ENCODE results near the gene GNG14. TPM values are rescaled to one million over a fixed set of nuclear protein-coding genes. Genes with fewer than 3 reads are reported as not detected.

The GNG14 gene
- total and polyA plus RNA-seq, 2 experiments from 2014 or later = not detected

DNA sequence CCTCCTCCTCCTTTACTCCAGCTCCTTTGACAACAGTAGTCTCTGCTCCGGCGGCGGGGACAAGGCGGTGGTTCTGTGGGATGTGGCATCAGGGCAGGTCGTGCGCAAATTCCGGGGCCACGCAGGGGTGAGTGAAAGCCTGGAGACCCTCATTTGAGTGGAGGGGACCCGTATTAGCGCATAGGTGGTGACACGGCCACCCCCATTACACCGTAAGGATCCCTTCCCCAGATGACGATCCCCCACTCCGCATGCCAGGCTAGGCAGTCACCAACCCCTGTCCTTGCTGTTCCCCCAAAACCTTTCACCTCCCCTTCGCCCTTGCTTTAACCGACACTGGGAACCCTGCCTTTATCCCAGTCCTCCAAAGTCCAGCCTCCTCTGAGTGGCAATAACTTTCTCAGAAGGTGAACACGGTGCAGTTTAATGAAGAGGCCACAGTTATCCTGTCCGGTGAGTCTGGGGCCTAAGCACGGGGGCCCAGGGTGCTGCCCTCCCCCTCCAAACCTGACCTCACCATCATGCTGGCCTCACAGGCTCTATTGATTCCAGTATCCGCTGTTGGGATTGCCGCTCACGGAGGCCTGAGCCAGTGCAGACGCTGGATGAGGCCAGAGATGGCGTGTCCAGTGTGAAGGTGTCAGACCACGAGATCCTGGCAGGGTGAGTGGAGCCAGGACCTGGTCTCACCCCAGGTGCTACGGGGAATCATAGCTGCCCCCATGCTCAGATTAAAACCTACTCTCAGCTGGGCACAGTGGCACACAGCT lies 17.5 kb upstream of the GNG14 start:
- peak overlapping the region; percentile 97 for H3K4me3 Mint-ChIP-seq
- Histone ChIP-seq H3K27me3 (ENCODE audit: insufficient read depth) (no peaks in the 10 kb centered on the region), H3K36me3 (ENCODE audit: insufficient read depth) (peaks cover 15% of the 10 kb centered on the region; the same call in 1 of the 2 replicates), H3K4me1 (ENCODE audit: insufficient read depth) (peaks cover 17% of the 10 kb centered on the region), H3K4me2 (peak overlapping the region; percentile 96), H3K4me3 (peak overlapping the region; percentile 98), H4K20me1 (replicated peaks; ENCODE audit: insufficient read depth) (peaks cover 3% of the 10 kb centered on the region; the same call in 1 of the 2 replicates), H3K9me2 (ENCODE audit: insufficient read depth) (no peaks in the 10 kb centered on the region), H3K27ac (ENCODE audit: low read depth) (peak overlapping the region; percentile 99), H2AFZ (peak overlapping the region; percentile 96), H3K79me2 (replicated peaks; ENCODE audit: insufficient read depth) (peaks cover 29% of the 10 kb centered on the region), H3F3A (replicated peaks; ENCODE audit: low read depth) (peaks cover 27% of the 10 kb centered on the region)
- ATAC-seq (no peak), DNase-seq (ENCODE audit: low spot score) (no peak)
- H3K27me3 Mint-ChIP-seq (ENCODE audit: insufficient read depth, low read depth, poor library complexity) = peaks cover 39% of the 10 kb centered on the region
- H3K36me3 Mint-ChIP-seq (ENCODE audit: low read depth) = peaks cover 36% of the 10 kb centered on the region
- TF ChIP-seq CREB1 (CRISPR knock-in tag; IDR thresholded peaks at IDR 0.05; ENCODE audit: low read depth) (no peak), ZNF331 (CRISPR knock-in tag; IDR thresholded peaks at IDR 0.05; ENCODE audit: low read depth) (no peak), STAT1 (IDR thresholded peaks at IDR 0.05; ENCODE audit: unreplicated experiment) (no peak), EZH2 (IDR thresholded peaks at IDR 0.05; ENCODE audit: low read depth, unreplicated experiment) (no peak), POLR2AphosphoS5 (IDR thresholded peaks at IDR 0.05; ENCODE audit: low read depth) (no peak), NANOG (IDR thresholded peaks at IDR 0.05; ENCODE audit: borderline replicate concordance) (no peak), EZH2phosphoT487 (IDR thresholded peaks at IDR 0.05; ENCODE audit: unreplicated experiment) (no peak)
- TF ChIP-seq, protein P1, sequence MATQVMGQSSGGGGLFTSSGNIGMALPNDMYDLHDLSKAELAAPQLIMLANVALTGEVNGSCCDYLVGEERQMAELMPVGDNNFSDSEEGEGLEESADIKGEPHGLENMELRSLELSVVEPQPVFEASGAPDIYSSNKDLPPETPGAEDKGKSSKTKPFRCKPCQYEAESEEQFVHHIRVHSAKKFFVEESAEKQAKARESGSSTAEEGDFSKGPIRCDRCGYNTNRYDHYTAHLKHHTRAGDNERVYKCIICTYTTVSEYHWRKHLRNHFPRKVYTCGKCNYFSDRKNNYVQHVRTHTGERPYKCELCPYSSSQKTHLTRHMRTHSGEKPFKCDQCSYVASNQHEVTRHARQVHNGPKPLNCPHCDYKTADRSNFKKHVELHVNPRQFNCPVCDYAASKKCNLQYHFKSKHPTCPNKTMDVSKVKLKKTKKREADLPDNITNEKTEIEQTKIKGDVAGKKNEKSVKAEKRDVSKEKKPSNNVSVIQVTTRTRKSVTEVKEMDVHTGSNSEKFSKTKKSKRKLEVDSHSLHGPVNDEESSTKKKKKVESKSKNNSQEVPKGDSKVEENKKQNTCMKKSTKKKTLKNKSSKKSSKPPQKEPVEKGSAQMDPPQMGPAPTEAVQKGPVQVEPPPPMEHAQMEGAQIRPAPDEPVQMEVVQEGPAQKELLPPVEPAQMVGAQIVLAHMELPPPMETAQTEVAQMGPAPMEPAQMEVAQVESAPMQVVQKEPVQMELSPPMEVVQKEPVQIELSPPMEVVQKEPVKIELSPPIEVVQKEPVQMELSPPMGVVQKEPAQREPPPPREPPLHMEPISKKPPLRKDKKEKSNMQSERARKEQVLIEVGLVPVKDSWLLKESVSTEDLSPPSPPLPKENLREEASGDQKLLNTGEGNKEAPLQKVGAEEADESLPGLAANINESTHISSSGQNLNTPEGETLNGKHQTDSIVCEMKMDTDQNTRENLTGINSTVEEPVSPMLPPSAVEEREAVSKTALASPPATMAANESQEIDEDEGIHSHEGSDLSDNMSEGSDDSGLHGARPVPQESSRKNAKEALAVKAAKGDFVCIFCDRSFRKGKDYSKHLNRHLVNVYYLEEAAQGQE (IDR thresholded peaks at IDR 0.05; ENCODE audit: unreplicated experiment) = no peak
- TF ChIP-seq, protein P2, sequence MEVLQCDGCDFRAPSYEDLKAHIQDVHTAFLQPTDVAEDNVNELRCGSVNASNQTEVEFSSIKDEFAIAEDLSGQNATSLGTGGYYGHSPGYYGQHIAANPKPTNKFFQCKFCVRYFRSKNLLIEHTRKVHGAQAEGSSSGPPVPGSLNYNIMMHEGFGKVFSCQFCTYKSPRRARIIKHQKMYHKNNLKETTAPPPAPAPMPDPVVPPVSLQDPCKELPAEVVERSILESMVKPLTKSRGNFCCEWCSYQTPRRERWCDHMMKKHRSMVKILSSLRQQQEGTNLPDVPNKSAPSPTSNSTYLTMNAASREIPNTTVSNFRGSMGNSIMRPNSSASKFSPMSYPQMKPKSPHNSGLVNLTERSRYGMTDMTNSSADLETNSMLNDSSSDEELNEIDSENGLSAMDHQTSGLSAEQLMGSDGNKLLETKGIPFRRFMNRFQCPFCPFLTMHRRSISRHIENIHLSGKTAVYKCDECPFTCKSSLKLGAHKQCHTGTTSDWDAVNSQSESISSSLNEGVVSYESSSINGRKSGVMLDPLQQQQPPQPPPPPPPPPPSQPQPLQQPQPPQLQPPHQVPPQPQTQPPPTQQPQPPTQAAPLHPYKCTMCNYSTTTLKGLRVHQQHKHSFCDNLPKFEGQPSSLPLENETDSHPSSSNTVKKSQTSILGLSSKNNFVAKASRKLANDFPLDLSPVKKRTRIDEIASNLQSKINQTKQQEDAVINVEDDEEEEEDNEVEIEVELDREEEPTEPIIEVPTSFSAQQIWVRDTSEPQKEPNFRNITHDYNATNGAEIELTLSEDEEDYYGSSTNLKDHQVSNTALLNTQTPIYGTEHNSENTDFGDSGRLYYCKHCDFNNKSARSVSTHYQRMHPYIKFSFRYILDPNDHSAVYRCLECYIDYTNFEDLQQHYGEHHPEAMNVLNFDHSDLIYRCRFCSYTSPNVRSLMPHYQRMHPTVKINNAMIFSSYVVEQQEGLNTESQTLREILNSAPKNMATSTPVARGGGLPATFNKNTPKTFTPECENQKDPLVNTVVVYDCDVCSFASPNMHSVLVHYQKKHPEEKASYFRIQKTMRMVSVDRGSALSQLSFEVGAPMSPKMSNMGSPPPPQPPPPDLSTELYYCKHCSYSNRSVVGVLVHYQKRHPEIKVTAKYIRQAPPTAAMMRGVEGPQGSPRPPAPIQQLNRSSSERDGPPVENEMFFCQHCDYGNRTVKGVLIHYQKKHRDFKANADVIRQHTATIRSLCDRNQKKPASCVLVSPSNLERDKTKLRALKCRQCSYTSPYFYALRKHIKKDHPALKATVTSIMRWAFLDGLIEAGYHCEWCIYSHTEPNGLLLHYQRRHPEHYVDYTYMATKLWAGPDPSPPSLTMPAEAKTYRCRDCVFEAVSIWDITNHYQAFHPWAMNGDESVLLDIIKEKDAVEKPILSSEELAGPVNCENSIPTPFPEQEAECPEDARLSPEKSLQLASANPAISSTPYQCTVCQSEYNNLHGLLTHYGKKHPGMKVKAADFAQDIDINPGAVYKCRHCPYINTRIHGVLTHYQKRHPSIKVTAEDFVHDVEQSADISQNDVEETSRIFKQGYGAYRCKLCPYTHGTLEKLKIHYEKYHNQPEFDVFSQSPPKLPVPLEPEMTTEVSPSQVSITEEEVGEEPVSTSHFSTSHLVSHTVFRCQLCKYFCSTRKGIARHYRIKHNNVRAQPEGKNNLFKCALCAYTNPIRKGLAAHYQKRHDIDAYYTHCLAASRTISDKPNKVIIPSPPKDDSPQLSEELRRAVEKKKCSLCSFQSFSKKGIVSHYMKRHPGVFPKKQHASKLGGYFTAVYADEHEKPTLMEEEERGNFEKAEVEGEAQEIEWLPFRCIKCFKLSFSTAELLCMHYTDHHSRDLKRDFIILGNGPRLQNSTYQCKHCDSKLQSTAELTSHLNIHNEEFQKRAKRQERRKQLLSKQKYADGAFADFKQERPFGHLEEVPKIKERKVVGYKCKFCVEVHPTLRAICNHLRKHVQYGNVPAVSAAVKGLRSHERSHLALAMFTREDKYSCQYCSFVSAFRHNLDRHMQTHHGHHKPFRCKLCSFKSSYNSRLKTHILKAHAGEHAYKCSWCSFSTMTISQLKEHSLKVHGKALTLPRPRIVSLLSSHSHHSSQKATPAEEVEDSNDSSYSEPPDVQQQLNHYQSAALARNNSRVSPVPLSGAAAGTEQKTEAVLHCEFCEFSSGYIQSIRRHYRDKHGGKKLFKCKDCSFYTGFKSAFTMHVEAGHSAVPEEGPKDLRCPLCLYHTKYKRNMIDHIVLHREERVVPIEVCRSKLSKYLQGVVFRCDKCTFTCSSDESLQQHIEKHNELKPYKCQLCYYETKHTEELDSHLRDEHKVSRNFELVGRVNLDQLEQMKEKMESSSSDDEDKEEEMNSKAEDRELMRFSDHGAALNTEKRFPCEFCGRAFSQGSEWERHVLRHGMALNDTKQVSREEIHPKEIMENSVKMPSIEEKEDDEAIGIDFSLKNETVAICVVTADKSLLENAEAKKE (CRISPR knock-in tag; IDR thresholded peaks at IDR 0.05) = no peak
- peaks cover 20% of the 10 kb centered on the region for H3K4me1 Mint-ChIP-seq
- no peaks in the 10 kb centered on the region; the same call in 2 of the 3 replicates for H3K9me3 Mint-ChIP-seq
- peak overlapping the region; percentile 99 for H3K27ac Mint-ChIP-seq

Data from GM23338 (cell line).